Mucosa of stomach (tissue), 1 donor: ENCODE data around the gene STK32C.

Experiments used
- H3K27me3 ChIP-seq: one replicate; pipeline ENCODE4 v1.7.0; 2013; ENCODE audit warnings: mild to moderate bottlenecking, low read length; ENCODE audit not compliant: control insufficient read depth, insufficient read depth
- H3K36me3 ChIP-seq: one replicate; pipeline ENCODE4 v1.7.0; 2013; ENCODE audit warnings: low read length; ENCODE audit not compliant: control insufficient read depth, insufficient read depth
- H3K4me1 ChIP-seq: one replicate; pipeline ENCODE4 v1.7.0; 2013; ENCODE audit warnings: mild to moderate bottlenecking, low read length; ENCODE audit not compliant: control insufficient read depth, insufficient read depth
- H3K4me3 ChIP-seq: one replicate; pipeline ENCODE4 v1.7.0; 2013; ENCODE audit warnings: low read length
- H3K9ac ChIP-seq: one replicate; pipeline ENCODE4 v1.7.0; 2013; ENCODE audit warnings: mild to moderate bottlenecking, low read length, moderate library complexity
- H3K9me3 ChIP-seq: one replicate; pipeline ENCODE4 v1.7.0; 2013; ENCODE audit warnings: mild to moderate bottlenecking, low read length, moderate library complexity; ENCODE audit not compliant: control insufficient read depth
- donor health status: Pancreatic carcinoma.

Gene STK32C

DNA sequence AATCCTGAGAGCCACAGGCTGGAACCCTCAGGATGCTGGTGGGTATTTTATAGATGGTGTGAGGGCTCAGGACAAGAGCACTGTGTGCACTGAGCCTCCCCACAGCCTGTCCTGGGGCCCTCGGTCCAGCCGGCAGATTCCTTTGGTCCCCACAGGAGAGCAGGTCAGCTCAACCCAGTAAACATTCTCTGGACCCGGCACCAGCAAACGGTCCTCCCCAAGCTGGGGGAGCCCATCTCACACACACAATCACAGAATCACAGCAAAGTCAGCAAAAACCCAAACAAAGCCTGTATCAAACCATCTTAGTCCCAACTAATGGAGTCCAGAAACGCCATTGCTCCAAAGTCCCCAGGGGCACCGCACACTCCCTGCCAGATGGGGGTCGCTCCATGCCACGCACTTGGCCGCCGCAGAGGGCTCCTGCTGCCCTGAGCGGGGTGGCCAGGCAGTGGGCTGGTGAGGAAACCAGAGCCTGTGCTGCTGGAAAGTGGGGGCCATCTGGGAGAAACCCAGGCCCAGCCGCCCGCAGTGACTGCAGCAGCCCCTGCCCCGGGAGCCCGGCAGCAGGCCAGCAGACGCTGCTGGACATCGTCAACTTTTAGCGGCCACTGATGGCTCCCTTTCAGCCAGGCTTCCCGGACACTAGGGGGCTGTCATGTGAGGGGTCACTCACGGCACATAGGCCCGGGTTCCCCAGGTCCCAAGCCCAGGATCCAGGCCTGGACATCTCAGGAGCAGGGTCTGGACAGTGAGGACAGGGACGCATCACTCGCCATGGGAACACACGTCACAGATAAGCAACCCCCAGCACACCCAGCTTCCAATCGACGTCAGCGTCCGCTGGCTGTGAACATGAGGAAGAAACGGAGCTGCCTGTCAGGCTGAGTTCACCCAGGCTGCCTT lies 68.4 kb downstream of the STK32C start:
- no peaks in the 10 kb centered on the region for H3K36me3 ChIP-seq
- H3K9me3 ChIP-seq, result no peaks in the 10 kb centered on the region
- no peak overlapping the region for H3K4me3 ChIP-seq
- H3K9ac ChIP-seq, result no peak overlapping the region
- no peaks in the 10 kb centered on the region for H3K4me1 ChIP-seq
- no peaks in the 10 kb centered on the region for H3K27me3 ChIP-seq

- no peaks in the 10 kb centered on the region for H3K27me3 ChIP-seq
- no peaks in the 10 kb centered on the region for H3K36me3 ChIP-seq
- H3K4me1 ChIP-seq, result no peaks in the 10 kb centered on the region
- H3K9me3 ChIP-seq, result no peaks in the 10 kb centered on the region
- no peak overlapping the region for H3K9ac ChIP-seq
- H3K4me3 ChIP-seq, result no peak overlapping the region
Observed at GRCh38 chr10:132238371-132239125, 69.2 kb downstream of the STK32C start.

DNA sequence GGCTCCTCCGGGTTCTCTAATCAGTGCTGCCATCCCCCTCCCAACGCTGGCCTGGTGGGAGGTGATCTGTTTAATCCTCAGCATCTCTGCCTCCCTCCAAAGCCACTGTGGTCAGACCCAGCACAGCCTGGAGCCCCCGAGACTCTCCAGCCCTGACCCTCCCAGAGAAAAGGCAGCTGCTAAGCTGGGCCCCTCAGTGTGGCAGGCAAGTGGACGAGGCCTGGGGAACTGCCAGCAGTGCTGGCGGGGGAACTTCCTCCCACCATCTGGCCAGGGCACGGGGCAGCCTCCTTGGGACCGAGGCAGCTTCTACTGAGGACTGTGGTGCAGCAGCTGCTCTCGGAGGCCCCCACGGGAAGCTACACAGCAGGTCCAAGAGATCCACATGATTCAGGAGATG lies 69.9 kb downstream of the STK32C start:
- H3K4me1 ChIP-seq, result no peaks in the 10 kb centered on the region
- no peaks in the 10 kb centered on the region for H3K9me3 ChIP-seq
- H3K4me3 ChIP-seq, result no peak overlapping the region
- H3K36me3 ChIP-seq, result no peaks in the 10 kb centered on the region
- H3K9ac ChIP-seq, result no peak overlapping the region
- H3K27me3 ChIP-seq, result no peaks in the 10 kb centered on the region

DNA sequence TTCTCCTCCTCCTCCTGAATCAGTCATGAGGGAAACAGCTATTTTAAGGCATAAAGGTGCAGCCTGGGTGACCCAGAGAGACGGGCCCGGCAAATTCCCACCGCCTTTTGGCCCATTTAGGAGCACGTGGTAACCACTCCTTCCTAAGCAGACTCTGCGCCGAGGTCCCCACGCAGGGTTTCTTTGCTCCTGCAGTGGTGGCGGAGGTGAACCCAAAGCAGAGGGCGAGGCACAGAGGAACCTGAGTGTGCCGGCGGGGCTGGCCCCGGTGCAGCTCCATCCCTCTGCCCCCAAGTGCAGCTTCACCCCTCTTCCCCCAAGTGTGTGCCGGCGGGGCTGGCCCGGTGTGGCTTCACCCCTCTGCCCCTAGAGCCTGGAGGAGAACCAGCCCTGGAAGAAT lies 70.4 kb downstream of the STK32C start:
- Histone ChIP-seq H3K27me3 (no peaks in the 10 kb centered on the region), H3K9me3 (no peaks in the 10 kb centered on the region), H3K9ac (no peak overlapping the region), H3K4me1 (no peaks in the 10 kb centered on the region), H3K4me3 (no peak overlapping the region), H3K36me3 (no peaks in the 10 kb centered on the region)

GRCh38 chr10:132236881-132237280 lies 70.9 kb downstream of the STK32C start:
- no peaks in the 10 kb centered on the region for H3K36me3 ChIP-seq
- no peak overlapping the region for H3K4me3 ChIP-seq
- H3K4me1 ChIP-seq, result no peaks in the 10 kb centered on the region
- no peaks in the 10 kb centered on the region for H3K9me3 ChIP-seq
- no peak overlapping the region for H3K9ac ChIP-seq
- peaks cover 2% of the 10 kb centered on the region for H3K27me3 ChIP-seq

- Histone ChIP-seq H3K9ac (no peak overlapping the region), H3K36me3 (no peaks in the 10 kb centered on the region), H3K27me3 (peaks cover 3% of the 10 kb centered on the region), H3K4me1 (no peaks in the 10 kb centered on the region), H3K4me3 (no peak overlapping the region), H3K9me3 (no peaks in the 10 kb centered on the region)
Observed at GRCh38 chr10:132236161-132236560, 71.6 kb downstream of the STK32C start.

- Histone ChIP-seq H3K4me1 (peaks cover under 1% of the 10 kb centered on the region), H3K9me3 (no peaks in the 10 kb centered on the region), H3K36me3 (no peaks in the 10 kb centered on the region), H3K27me3 (peaks cover 3% of the 10 kb centered on the region), H3K9ac (no peak overlapping the region), H3K4me3 (no peak overlapping the region)
Observed at GRCh38 chr10:132234860-132235259, 72.9 kb downstream of the STK32C start.

- Histone ChIP-seq H3K9ac (no peak overlapping the region), H3K36me3 (no peaks in the 10 kb centered on the region), H3K27me3 (peaks cover 3% of the 10 kb centered on the region), H3K4me3 (no peak overlapping the region), H3K9me3 (no peaks in the 10 kb centered on the region), H3K4me1 (peaks cover 6% of the 10 kb centered on the region)
Observed at GRCh38 chr10:132233501-132234085, 74.2 kb downstream of the STK32C start.

GRCh38 chr10:132232981-132233380 lies 74.8 kb downstream of the STK32C start:
- Histone ChIP-seq H3K36me3 (no peaks in the 10 kb centered on the region), H3K4me3 (no peak overlapping the region), H3K9me3 (no peaks in the 10 kb centered on the region), H3K4me1 (peaks cover 6% of the 10 kb centered on the region), H3K9ac (no peak overlapping the region), H3K27me3 (peaks cover 3% of the 10 kb centered on the region)

GRCh38 chr10:132232023-132232951 lies 75.5 kb downstream of the STK32C start:
- no peaks in the 10 kb centered on the region for H3K36me3 ChIP-seq
- H3K4me1 ChIP-seq, result peaks cover 6% of the 10 kb centered on the region
- H3K4me3 ChIP-seq, result no peak overlapping the region
- H3K27me3 ChIP-seq, result peaks cover 3% of the 10 kb centered on the region
- H3K9ac ChIP-seq, result no peak overlapping the region
- H3K9me3 ChIP-seq, result no peaks in the 10 kb centered on the region

DNA sequence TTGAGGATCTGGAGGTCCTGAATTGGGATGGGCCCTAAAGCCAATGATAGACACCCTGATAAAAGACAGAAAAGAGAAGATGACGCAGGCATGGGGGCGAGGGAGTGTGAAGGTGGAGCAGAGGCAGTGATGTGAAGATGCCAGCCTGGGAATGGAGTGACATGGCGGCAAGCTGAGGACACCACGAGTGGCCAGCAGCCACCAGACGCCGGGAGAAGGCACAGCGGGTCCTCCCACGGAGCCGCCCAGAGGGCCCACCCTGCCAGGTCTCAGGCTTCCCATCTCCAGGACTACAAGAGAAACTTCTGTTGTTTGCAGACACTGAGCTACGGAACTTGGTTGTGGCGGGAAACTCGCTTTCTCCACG lies 76.1 kb downstream of the STK32C start:
- Histone ChIP-seq H3K4me3 (no peak overlapping the region), H3K9me3 (no peaks in the 10 kb centered on the region), H3K4me1 (peaks cover 6% of the 10 kb centered on the region), H3K27me3 (peaks cover 3% of the 10 kb centered on the region), H3K9ac (no peak overlapping the region), H3K36me3 (no peaks in the 10 kb centered on the region)
